Endothelial cell of umbilical vein (primary cell): ENCODE results near the gene PTPRQ. TPM values are rescaled to one million over a fixed set of nuclear protein-coding genes. Genes with fewer than 3 reads are reported as not detected.

Experiments
- BruUV-seq: library from RNA; stranded (reverse); fragments of 400-500 nt; replicated peaks from 2 replicates; lab custom pipeline; 2021; lab: Mats Ljungman, UMichigan
- CTCF ChIA-PET: fragments of 300-600, 350-600 bp; sonication (Branson Sonifier 250); formaldehyde crosslinking; loops from one replicate; lab custom pipeline; 2021; ENCODE audit warnings: antibody characterized with exemption, inconsistent platforms; lab: Charles Lee
- POLR2A ChIA-PET: fragments of 300-600, 350-600 bp; sonication (Branson Sonifier 250); formaldehyde crosslinking; loops from one replicate; lab custom pipeline; 2021; ENCODE audit warnings: antibody characterized with exemption, inconsistent platforms; lab: Charles Lee
- DNase-seq: peaks from one replicate; pipeline ENCODE4 v3.0.0-alpha.2; 2011; ENCODE audit warnings: low read depth, low spot score
- FAIRE-seq: peaks from 2 replicates; lab custom pipeline; 2011; peaks lifted over from hg19 to GRCh38; lab: Jason Lieb, UNC
- H2AFZ ChIP-seq: 2 replicates; pipeline ENCODE4 v1.6.0; 2012; ENCODE audit warnings: low read depth, low read length, control low read depth, inconsistent platforms
- H3K27ac ChIP-seq: 2 replicates; pipeline ENCODE4 v1.5.1; 2011; ENCODE audit warnings: low read depth, mild to moderate bottlenecking, control low read depth, low read length, moderate library complexity; ENCODE audit not compliant: insufficient read depth
- H3K27me3 ChIP-seq, 2 experiments: 2 replicates each; pipeline versions ENCODE4 v1.6.0 to v1.6.1; 2011; ENCODE audit warnings: low read length in 2 of 2, mixed read lengths in 1 of 2; ENCODE audit not compliant: control insufficient read depth in 2 of 2, insufficient read depth in 2 of 2
- H3K36me3 ChIP-seq, 2 experiments: 2 replicates in 1 of 2; 3 replicates in 1 of 2; pipeline ENCODE4 v1.5.1; 2011; ENCODE audit warnings: low read length in 2 of 2, mild to moderate bottlenecking in 1 of 2, moderate library complexity in 1 of 2; ENCODE audit not compliant: control insufficient read depth in 2 of 2, insufficient read depth in 2 of 2; ENCODE audit errors: extremely low read depth in 1 of 2
- H3K4me1 ChIP-seq: 3 replicates; pipeline ENCODE4 v1.5.1; 2011; ENCODE audit warnings: mild to moderate bottlenecking, low read length; ENCODE audit not compliant: control insufficient read depth, insufficient read depth; ENCODE audit errors: extremely low read depth
- H3K4me2 ChIP-seq: 2 replicates; pipeline ENCODE4 v1.6.1; 2011; ENCODE audit warnings: low read length, control low read depth, mixed read lengths; ENCODE audit not compliant: insufficient read depth
- H3K4me3 ChIP-seq, 3 experiments: fragments of 200-600 bp in 1 of 3; sonication (generic), shearing (Covaris generic) in 1 of 3; replicated peaks in 1 of 3; 2 replicates each; pipeline ENCODE4 v1.5.1; 2011 to 2016; ENCODE audit warnings: control low read depth in 3 of 3, low read length in 3 of 3, mild to moderate bottlenecking in 2 of 3, inconsistent platforms in 1 of 3, low read depth in 1 of 3, moderate library complexity in 1 of 3; ENCODE audit not compliant: insufficient read depth in 1 of 3
- H3K79me2 ChIP-seq: 2 replicates; pipeline ENCODE4 v1.6.0; 2012; ENCODE audit warnings: low read length, inconsistent platforms; ENCODE audit not compliant: control insufficient read depth, insufficient read depth
- H3K9ac ChIP-seq: replicated peaks from 2 replicates; pipeline ENCODE3; 2011; ENCODE audit warnings: low read length, control low read depth; ENCODE audit not compliant: insufficient read depth; ENCODE audit errors: extremely low read depth
- H3K9me1 ChIP-seq: replicated peaks from 3 replicates; pipeline ENCODE4 v1.6.0; 2011; ENCODE audit warnings: mild to moderate bottlenecking, low read length; ENCODE audit not compliant: control insufficient read depth, insufficient read depth; ENCODE audit errors: extremely low read depth
- H3K9me3 ChIP-seq: replicated peaks from 2 replicates; pipeline ENCODE4 v1.5.1; 2012; ENCODE audit warnings: low read length, inconsistent platforms; ENCODE audit not compliant: control insufficient read depth, insufficient read depth
- H4K20me1 ChIP-seq: replicated peaks from 2 replicates; pipeline ENCODE3; 2011; ENCODE audit warnings: mild to moderate bottlenecking, low read length; ENCODE audit not compliant: control insufficient read depth, insufficient read depth; ENCODE audit errors: extremely low read depth
- CTCF ChIP-seq, 2 donors: IDR thresholded peaks; 1 replicate in 1 of 2; 2 replicates in 1 of 2; pipeline ENCODE4 v1.5.1; 2011; ENCODE audit warnings: low read length in 2 of 2, mild to moderate bottlenecking in 2 of 2, moderate library complexity in 2 of 2, control low read depth in 1 of 2, inconsistent platforms in 1 of 2, low read depth in 1 of 2; ENCODE audit not compliant: insufficient read depth in 1 of 2; ENCODE audit errors: extremely low read depth in 1 of 2
- EZH2 ChIP-seq: IDR thresholded peaks from 2 replicates; pipeline ENCODE4 v1.6.1; 2012; ENCODE audit warnings: borderline replicate concordance, low read depth, mild to moderate bottlenecking, moderate library complexity, low read length, inconsistent platforms; ENCODE audit not compliant: severe bottlenecking
- FOS ChIP-seq: IDR thresholded peaks from 2 replicates; pipeline ENCODE4 v1.6.1; 2011; ENCODE audit warnings: mild to moderate bottlenecking, low read length, moderate library complexity, borderline replicate concordance; ENCODE audit not compliant: insufficient read depth
- GATA2 ChIP-seq: IDR thresholded peaks from 2 replicates; pipeline ENCODE4 v1.7.0; 2011; ENCODE audit warnings: low read depth, mild to moderate bottlenecking, moderate library complexity, mixed read lengths, low read length; ENCODE audit not compliant: insufficient read length, insufficient read depth
- JUN ChIP-seq: IDR thresholded peaks from 2 replicates; pipeline ENCODE4 v1.6.1; 2011; ENCODE audit warnings: borderline replicate concordance, low read depth; ENCODE audit not compliant: insufficient read length, insufficient read depth
- MAX ChIP-seq: IDR thresholded peaks from 2 replicates; pipeline ENCODE4 v1.6.1; 2011; ENCODE audit not compliant: insufficient read depth, insufficient read length
- MYC ChIP-seq: IDR thresholded peaks from one replicate; pipeline ENCODE4 v1.6.1; 2011; ENCODE audit warnings: mild to moderate bottlenecking, low read depth, low read length
- POLR2A ChIP-seq: IDR thresholded peaks from 2 replicates; pipeline ENCODE4 v1.6.1; 2012; ENCODE audit warnings: low read depth, mild to moderate bottlenecking, control low read depth, low read length
- POLR2AphosphoS5 ChIP-seq: IDR thresholded peaks from 2 replicates; pipeline ENCODE4 v1.6.1; 2012; ENCODE audit warnings: low read depth, mild to moderate bottlenecking, control low read depth, low read length, moderate library complexity; ENCODE audit not compliant: insufficient read depth
- dilution Hi-C: fragments of 300-500 bp; cut with MboI; formaldehyde crosslinking; loops from one replicate; pipeline ENCODE4 v1.15.0; 2019; ENCODE audit warnings: low sequenced_read_pairs; ENCODE audit not compliant: extremely low pct_ligation_motif_present
- intact Hi-C: fragments of 100-400 bp; cut with micrococcal nuclease; formaldehyde crosslinking; loops from one replicate; pipeline ENCODE4 v1.10.0; 2022
- polyA plus RNA-seq, 4 experiments: library from polyadenylated mRNA; depleted of rRNA in 3 of 4; stranded (reverse) in 3 of 4; unstranded in 1 of 4; fragments of >200 nt; gene quantifications; 2 replicates each; pipeline versions ENCODE4 v1.2.1 to v1.2.3, GENCODE V29; 2011 to 2012; ENCODE audit warnings: missing spikeins in 1 of 4
- total RNA-seq: library from RNA; stranded (reverse); gene quantifications from 2 replicates; pipeline ENCODE4 v1.2.3, GENCODE V29; 2021

PTPRQ gene
- total and polyA plus RNA-seq, 2 donors (not counting 3 experiments of a cell fraction or from before 2014, with no cell fraction given) = not detected

DNA sequence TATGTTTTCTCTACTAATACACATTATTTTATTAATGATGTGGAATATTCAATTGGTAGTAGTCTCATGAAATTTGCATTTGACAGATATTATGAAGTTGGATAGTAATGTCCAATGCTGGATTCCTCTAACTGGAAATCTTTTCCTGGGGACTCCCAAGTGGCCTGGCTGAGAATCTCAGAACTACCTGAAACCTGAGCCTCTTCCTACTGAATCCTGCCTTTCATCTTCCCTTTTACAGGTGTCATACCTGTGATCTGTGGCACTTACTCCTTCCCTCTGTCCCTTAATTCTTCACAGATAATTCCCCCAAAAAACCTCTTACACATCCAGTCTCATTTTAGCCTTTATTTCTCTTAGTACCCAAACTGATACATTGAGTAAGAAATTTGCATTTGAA, 173.7 kb downstream of the PTPRQ start:
- Histone ChIP-seq H3K4me3 (no peak overlapping the region), H3K9me1 (no peaks in the 10 kb centered on the region), H3K9ac (no peak overlapping the region), H3K27ac (no peak overlapping the region), H3K4me1 (no peaks in the 10 kb centered on the region), H2AFZ (no peak overlapping the region), H3K79me2 (no peaks in the 10 kb centered on the region), H3K9me3 (no peaks in the 10 kb centered on the region), H4K20me1 (no peaks in the 10 kb centered on the region), H3K4me2 (no peak overlapping the region), H3K36me3 (no peaks in the 10 kb centered on the region), H3K27me3 (no peaks in the 10 kb centered on the region)
- POLR2A ChIA-PET = no interaction called here
- TF ChIP-seq JUN = no peak
- TF ChIP-seq MAX = no peak
- TF ChIP-seq MYC = no peak
- no peak for TF ChIP-seq POLR2A
- TF ChIP-seq GATA2 = no peak
- TF ChIP-seq EZH2 = no peak
- no peak for TF ChIP-seq FOS
- no peak for TF ChIP-seq POLR2AphosphoS5
- TF ChIP-seq CTCF (IDR thresholded peaks at IDR 0.05; ENCODE audit: extremely low read depth in 1 of 2, insufficient read depth in 1 of 2, low read depth in 1 of 2, low read length in 2 of 2) = no peak
- DNase-seq (no peak), FAIRE-seq (no peak)
- no TSS peak for BruUV-seq
- dilution Hi-C loops = no loop called here
- CTCF ChIA-PET = interaction anchor here (1.2 kb wide), 1 partner anchor 13 kb away, joined by 4 read pairs; no protein-coding TSS in a partner anchor
- intact Hi-C loops = no loop called here
